HG03354 (cell line): ENCODE results near the gene ELF2.
"Not testable (repeated sequence)": the region's sequence is repeated elsewhere in the genome, so short reads cannot be mapped to it uniquely, and the experiment has no call there.

Experiments used
- ATAC-seq: cut with Tn5 transposase; IDR thresholded peaks from one replicate; pipeline ENCODE4 v1.9.1; 2021; ENCODE audit warnings: mild to moderate bottlenecking; ENCODE audit not compliant: unreplicated experiment, poor library complexity, severe bottlenecking

ELF2 gene

GRCh38 chr4:139084804-139085093 is 92.3 kb downstream of the ELF2 start:
- no peak for ATAC-seq

GRCh38 chr4:139083956-139084803 is 92.8 kb downstream of the ELF2 start:
- ATAC-seq = peak; percentile 61

- peak; percentile 40 for ATAC-seq
Observed at GRCh38 chr4:139083607-139083955, 93.4 kb downstream of the ELF2 start.

- ATAC-seq = peak; percentile 85
Observed at GRCh38 chr4:139082750-139083606, 94.0 kb downstream of the ELF2 start.

- no peak for ATAC-seq
Observed at GRCh38 chr4:139078926-139079325, 98.1 kb downstream of the ELF2 start.

- no peak for ATAC-seq
Observed at GRCh38 chr4:139077567-139078355, 99.3 kb downstream of the ELF2 start.

- ATAC-seq = no peak
Observed at GRCh38 chr4:139076016-139076744, 100.8 kb downstream of the ELF2 start.

GRCh38 chr4:139060591-139060990 is 116.4 kb downstream of the ELF2 start:
- ATAC-seq = no peak

- not testable (repeated sequence) for ATAC-seq
Observed at GRCh38 chr4:139059026-139059425, 118.0 kb downstream of the ELF2 start.

GRCh38 chr4:139054791-139055505 is 122.1 kb downstream of the ELF2 start:
- no peak for ATAC-seq

GRCh38 chr4:139053909-139054308 is 123.1 kb downstream of the ELF2 start:
- no peak for ATAC-seq

- no peak for ATAC-seq
Observed at GRCh38 chr4:139050446-139050845, 126.6 kb downstream of the ELF2 start.

- no peak for ATAC-seq
Observed at GRCh38 chr4:139048026-139048425, 129.0 kb downstream of the ELF2 start.

- no peak for ATAC-seq
Observed at GRCh38 chr4:139044291-139044690, 132.7 kb downstream of the ELF2 start.

GRCh38 chr4:139042981-139043460 is 134.0 kb downstream of the ELF2 start:
- ATAC-seq = no peak

- ATAC-seq = no peak
Observed at GRCh38 chr4:139038874-139039443, 138.1 kb downstream of the ELF2 start.

GRCh38 chr4:139036885-139037284 is 140.1 kb downstream of the ELF2 start:
- no peak for ATAC-seq

GRCh38 chr4:139035650-139036049 is 141.4 kb downstream of the ELF2 start:
- no peak for ATAC-seq
